Endothelial cell (in vitro differentiated cells): Measurements from ENCODE around the gene CRYBB3. TPM values are rescaled to one million over a fixed set of nuclear protein-coding genes. Genes with fewer than 3 reads are reported as not detected.
A peak's percentile ranks its signal among the peaks of the same experiment; 100 is the strongest.
"Not testable (repeated sequence)": the region's sequence is repeated elsewhere in the genome, so short reads cannot be mapped to it uniquely, and the experiment has no call there.

Experiments
- DNase-seq: peaks from one replicate; pipeline ENCODE4 v3.0.0; 2021; ENCODE audit warnings: low spot score
- H3K27ac Mint-ChIP-seq: one replicate; pipeline ENCODE4 v1.8.0; 2021; ENCODE audit warnings: mixed read lengths, inconsistent platforms; ENCODE audit not compliant: unreplicated experiment
- H3K27me3 Mint-ChIP-seq: one replicate; pipeline ENCODE4 v1.8.0; 2021; ENCODE audit warnings: mild to moderate bottlenecking, moderate library complexity, mixed read lengths, inconsistent platforms; ENCODE audit not compliant: unreplicated experiment
- H3K36me3 Mint-ChIP-seq: one replicate; pipeline ENCODE4 v1.8.0; 2021; ENCODE audit warnings: mild to moderate bottlenecking, low read depth, mixed read lengths, inconsistent platforms; ENCODE audit not compliant: unreplicated experiment
- H3K4me1 Mint-ChIP-seq: one replicate; pipeline ENCODE4 v1.8.0; 2021; ENCODE audit warnings: mild to moderate bottlenecking, mixed read lengths, inconsistent platforms; ENCODE audit not compliant: unreplicated experiment
- H3K4me3 Mint-ChIP-seq: one replicate; pipeline ENCODE4 v1.8.0; 2021; ENCODE audit warnings: mild to moderate bottlenecking, mixed read lengths, inconsistent platforms; ENCODE audit not compliant: unreplicated experiment
- H3K9me3 Mint-ChIP-seq: one replicate; pipeline ENCODE4 v1.8.0; 2021; ENCODE audit warnings: mixed read lengths, inconsistent platforms; ENCODE audit not compliant: unreplicated experiment
- CTCF ChIP-seq: fragments of 200-600 bp; sonication (generic); IDR thresholded peaks from one replicate; pipeline ENCODE4 v1.5.0; 2021; ENCODE audit warnings: antibody characterized with exemption; ENCODE audit not compliant: unreplicated experiment
- total RNA-seq: library from RNA; stranded (reverse); fragmentation: NEBNext Ultra II Directional; extraction: Animal tissue kit (Norgen Biotek cat#: 25700); gene quantifications from one replicate; pipeline ENCODE4 v1.2.1, GENCODE V29; 2021; ENCODE audit not compliant: unreplicated experiment

Gene CRYBB3
- total RNA-seq, 1 donor from 2014 or later = 0.97 TPM

GRCh38 chr22:25197340-25197739 lies 2.3 kb upstream of the CRYBB3 start:
- Mint-ChIP-seq H3K27ac (no peak overlapping the region), H3K27me3 (no peaks in the 10 kb centered on the region), H3K9me3 (no peaks in the 10 kb centered on the region), H3K4me1 (peaks cover 7% of the 10 kb centered on the region), H3K4me3 (no peak overlapping the region), H3K36me3 (peaks cover 50% of the 10 kb centered on the region)
- TF ChIP-seq CTCF = no peak
- no peak for DNase-seq

GRCh38 chr22:25200967-25201366 lies 1.3 kb downstream of the CRYBB3 start:
- Mint-ChIP-seq H3K27me3 (peaks cover 2% of the 10 kb centered on the region), H3K36me3 (peaks cover 27% of the 10 kb centered on the region), H3K9me3 (no peaks in the 10 kb centered on the region), H3K27ac (no peak overlapping the region), H3K4me1 (peaks cover 7% of the 10 kb centered on the region), H3K4me3 (no peak overlapping the region)
- no peak for DNase-seq
- TF ChIP-seq CTCF = no peak

- H3K9me3 Mint-ChIP-seq = no peaks in the 10 kb centered on the region
- H3K4me3 Mint-ChIP-seq = no peak overlapping the region
- peaks cover 1% of the 10 kb centered on the region for H3K4me1 Mint-ChIP-seq
- H3K36me3 Mint-ChIP-seq = peaks cover 24% of the 10 kb centered on the region
- H3K27ac Mint-ChIP-seq = no peak overlapping the region
- no peak for DNase-seq
- peaks cover 2% of the 10 kb centered on the region for H3K27me3 Mint-ChIP-seq
- TF ChIP-seq CTCF = no peak
These were observed 2.1 kb downstream of the CRYBB3 start for GRCh38 chr22:25201557-25202273.

- H3K4me1 Mint-ChIP-seq = no peaks in the 10 kb centered on the region
- H3K36me3 Mint-ChIP-seq = peaks cover 20% of the 10 kb centered on the region
- TF ChIP-seq CTCF = peak; percentile 78
- H3K9me3 Mint-ChIP-seq = no peaks in the 10 kb centered on the region
- DNase-seq = peak; percentile 80
- peaks cover 2% of the 10 kb centered on the region for H3K27me3 Mint-ChIP-seq
- no peak overlapping the region for H3K4me3 Mint-ChIP-seq
- H3K27ac Mint-ChIP-seq = no peak overlapping the region
These were observed 2.7 kb downstream of the CRYBB3 start for GRCh38 chr22:25202290-25202921.

- DNase-seq = no peak
- no peak overlapping the region for H3K27ac Mint-ChIP-seq
- peaks cover 3% of the 10 kb centered on the region for H3K4me1 Mint-ChIP-seq
- TF ChIP-seq CTCF = no peak
- H3K4me3 Mint-ChIP-seq = no peak overlapping the region
- peaks cover 2% of the 10 kb centered on the region for H3K27me3 Mint-ChIP-seq
- H3K9me3 Mint-ChIP-seq = no peaks in the 10 kb centered on the region
- peaks cover 22% of the 10 kb centered on the region for H3K36me3 Mint-ChIP-seq
These were observed 3.4 kb downstream of the CRYBB3 start for GRCh38 chr22:25203082-25203481.

- H3K36me3 Mint-ChIP-seq = peaks cover 18% of the 10 kb centered on the region
- H3K27ac Mint-ChIP-seq, H3K27me3 Mint-ChIP-seq, H3K9me3 Mint-ChIP-seq, H3K4me1 Mint-ChIP-seq, H3K4me3 Mint-ChIP-seq, DNase-seq: not testable (repeated sequence)
These were observed 4.9 kb downstream of the CRYBB3 start for GRCh38 chr22:25204547-25204946.
